ENCODE measurements around the gene FBXO30.

FBXO30 gene

DNA sequence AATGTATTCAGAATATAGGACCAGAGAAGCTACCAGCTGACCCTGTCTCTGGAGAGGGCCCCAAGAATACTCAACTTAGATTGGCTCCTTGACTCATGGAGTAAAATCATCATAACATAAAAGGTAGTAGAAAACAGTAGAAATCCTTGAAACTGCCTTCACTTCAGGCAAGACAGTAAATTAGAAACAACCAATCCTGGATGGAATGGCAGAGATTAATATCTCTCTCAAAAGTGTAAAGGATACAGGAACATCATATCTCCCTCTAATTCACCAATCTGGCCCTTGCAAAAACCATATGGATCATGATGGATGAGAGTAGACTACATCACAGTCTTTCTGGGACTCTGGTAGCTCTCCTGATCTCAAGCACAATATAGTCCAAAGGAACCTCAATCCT is 58.9 kb downstream of the FBXO30 start:
- no peak for DNase-seq

DNA sequence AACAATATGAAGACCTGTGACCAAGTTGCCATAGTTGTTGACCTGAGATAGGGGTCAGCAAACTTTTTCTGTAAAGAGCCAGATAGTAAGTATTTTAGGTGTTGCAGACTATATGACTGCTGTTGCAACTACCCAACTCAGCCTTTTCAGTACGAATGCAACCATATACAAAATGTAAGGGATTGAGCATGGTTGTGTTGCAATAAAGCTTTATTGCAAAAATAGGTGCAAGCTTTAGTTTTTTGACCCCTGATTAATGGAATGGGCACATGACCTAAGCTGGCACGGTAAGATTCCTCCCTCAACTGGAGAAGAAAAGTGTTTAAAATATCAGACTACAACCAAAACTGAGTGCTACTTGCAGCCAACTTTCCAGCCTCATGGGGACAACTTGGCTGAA is 62.0 kb downstream of the FBXO30 start:
- DNase-seq, result no peak

DNA sequence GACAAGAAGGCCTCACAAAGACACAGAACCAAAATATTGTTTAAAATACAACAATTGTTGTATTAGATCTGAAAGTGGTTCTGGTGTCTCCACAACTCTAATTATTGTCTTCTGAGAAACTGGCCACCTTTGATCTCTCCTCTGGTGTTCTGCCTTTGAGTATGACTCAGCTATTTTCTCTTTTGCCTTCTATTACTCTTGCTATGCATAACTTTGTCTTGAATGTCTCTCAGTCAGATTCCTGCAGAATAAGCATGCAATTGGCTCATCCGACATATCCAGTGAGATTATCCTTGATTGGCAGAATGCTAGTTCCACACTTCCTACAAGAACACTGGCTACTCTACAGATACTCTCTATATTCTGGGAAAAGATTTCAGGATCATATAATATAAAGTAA is 65.0 kb downstream of the FBXO30 start:
- no peak for DNase-seq

DNA sequence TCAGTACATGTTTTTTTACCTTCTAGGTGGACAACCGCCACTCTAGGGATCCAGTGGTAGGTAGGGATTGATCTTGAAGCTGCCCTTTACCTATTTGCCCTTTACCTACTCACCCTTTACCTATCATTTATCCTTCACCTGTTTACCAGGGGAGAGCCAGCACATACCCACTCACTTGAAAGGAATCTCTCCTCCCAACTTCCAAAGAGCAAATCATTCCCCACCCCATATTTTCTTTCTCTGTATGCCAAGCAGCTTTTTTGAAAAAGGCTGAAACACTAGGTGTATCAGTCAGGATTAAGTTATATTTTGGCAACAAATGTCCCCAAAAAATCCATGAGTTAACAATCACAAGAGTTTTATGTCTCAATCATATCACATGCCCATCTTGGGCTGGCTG is 68.7 kb downstream of the FBXO30 start:
- DNase-seq, result no peak

DNA sequence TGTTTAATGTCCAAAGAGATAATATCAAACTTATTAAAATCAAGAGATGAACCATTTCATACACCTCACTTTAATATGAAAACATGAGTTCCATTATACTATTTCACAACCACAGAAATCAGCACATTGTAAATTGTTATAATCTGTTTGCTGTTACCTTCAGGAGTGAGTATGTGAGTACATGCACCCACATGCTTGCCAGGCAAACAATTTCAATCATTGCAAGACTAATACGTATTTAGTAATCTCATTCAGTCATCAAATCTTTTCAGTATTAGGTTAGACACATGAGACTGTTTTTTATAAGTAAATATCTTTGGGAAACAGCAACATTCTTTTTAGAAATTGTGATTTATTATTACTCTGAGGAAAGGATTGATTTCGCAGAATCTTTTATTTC is 70.0 kb downstream of the FBXO30 start:
- no peak for DNase-seq
